Muscle of back (tissue), 11 donors: ENCODE results near the gene DIP2A. TPM values are rescaled to one million over a fixed set of nuclear protein-coding genes. Genes with fewer than 3 reads are reported as not detected.
"Not testable (repeated sequence)": the region's sequence is repeated elsewhere in the genome, so short reads cannot be mapped to it uniquely, and the experiment has no call there.

Experiments used
- DNase-seq, 3 donors: peaks; one replicate each; pipeline versions ENCODE4 v3.0.0 to v3.0.0-alpha.2; 2013
- polyA plus RNA-seq, 10 donors: library from polyadenylated mRNA; unstranded; fragments of 120-200 nt; gene quantifications; one replicate each; pipeline ENCODE4 v1.2.1, GENCODE V29; 2013; ENCODE audit not compliant: insufficient read length in 10 of 10

Gene DIP2A
- polyA plus RNA-seq, 10 donors = 16.0 to 40.4 (median 22.3) TPM

DNA sequence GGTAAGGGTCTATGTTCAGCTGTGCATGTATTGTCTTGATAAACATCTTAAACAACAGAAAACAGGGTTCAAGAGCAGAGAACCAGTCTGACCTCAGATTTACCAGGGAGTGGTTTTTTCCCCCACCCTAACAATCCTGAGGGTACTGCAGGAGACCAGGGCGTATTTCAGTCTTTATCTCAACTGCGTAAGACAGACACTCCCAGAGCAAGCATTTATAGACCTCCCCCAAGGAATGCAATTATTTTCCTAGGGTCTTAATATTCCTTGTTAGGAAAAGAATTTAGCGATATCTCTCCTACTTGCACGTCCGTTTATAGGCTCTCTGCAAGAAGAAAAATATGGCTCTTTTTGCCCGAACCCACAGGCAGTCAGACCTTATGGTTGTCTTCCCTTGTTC lies 9.8 kb upstream of the DIP2A start:
- DNase-seq = not testable (repeated sequence)

DNA sequence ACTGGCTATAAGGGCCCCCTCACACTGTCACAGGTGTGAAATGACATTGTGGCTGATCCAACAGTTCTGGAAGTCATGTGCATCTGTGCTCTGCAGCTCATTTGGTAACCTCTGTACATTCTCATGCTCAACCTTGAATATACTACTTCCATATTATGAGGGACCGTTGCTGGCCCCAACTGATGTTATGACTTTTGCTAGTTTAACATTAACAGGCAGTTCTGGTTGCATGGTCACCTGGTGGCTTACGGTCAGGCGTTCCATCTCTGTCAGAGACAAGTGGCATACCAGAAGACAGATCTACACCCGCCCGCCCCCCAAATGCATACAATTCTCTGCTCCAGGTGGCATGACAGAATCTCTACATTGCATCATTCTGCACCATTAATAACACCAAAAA lies 6.0 kb upstream of the DIP2A start:
- no peak for DNase-seq

DNA sequence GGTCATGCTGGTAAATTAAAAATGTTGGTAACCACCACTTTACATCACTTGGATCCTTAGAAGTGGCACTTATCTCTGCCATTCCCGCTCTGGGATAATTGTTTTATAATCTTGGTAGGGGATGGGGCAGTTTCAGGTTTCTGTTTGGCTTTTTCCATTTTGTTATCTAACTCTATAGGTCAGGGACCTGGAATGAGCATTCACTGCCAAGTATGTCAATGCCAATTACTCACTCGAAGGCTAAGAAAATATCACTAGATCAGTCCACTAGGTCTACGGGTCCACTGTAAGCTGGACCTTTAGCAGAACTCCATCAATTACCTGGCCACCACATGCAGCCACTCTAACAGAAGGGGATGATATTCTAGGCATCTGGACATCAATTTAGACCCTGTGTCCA lies 4.5 kb upstream of the DIP2A start:
- DNase-seq = no peak

DNA sequence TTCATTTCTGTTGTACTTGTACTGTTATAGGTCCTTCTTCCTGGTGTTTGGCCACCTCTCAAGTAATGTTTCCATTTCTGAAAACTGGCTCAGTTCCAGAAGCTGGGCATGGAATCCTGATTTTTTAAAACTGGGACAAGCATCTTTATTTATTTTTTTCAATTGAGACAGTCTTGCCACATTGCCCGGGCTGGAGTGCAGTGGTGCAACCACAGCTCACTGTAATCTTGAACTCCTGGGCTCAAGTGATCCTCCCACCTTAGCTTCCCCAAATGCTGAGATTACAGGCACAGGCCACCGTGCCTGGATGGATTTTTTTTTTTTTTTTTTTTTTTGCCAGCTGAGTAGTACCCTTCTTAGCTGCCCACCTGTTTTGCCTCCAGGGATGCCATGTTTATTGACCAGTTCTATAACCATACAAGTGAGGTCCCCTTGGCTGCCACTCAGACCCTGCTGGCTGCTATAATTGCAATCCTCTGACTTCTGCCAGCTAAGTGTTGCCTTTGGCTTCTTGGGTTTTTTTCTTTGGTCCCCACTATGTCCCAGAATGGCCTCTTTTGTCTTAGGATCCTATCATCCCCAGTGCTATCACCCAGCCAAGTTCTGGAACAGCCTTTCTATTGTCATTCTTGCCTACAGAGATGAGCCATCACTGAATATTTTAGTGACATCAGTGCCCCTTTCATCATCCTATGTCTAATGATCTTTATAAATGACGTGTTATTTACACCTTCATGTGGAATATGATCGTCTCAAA lies 3.9 kb upstream of the DIP2A start:
- DNase-seq = no peak

DNA sequence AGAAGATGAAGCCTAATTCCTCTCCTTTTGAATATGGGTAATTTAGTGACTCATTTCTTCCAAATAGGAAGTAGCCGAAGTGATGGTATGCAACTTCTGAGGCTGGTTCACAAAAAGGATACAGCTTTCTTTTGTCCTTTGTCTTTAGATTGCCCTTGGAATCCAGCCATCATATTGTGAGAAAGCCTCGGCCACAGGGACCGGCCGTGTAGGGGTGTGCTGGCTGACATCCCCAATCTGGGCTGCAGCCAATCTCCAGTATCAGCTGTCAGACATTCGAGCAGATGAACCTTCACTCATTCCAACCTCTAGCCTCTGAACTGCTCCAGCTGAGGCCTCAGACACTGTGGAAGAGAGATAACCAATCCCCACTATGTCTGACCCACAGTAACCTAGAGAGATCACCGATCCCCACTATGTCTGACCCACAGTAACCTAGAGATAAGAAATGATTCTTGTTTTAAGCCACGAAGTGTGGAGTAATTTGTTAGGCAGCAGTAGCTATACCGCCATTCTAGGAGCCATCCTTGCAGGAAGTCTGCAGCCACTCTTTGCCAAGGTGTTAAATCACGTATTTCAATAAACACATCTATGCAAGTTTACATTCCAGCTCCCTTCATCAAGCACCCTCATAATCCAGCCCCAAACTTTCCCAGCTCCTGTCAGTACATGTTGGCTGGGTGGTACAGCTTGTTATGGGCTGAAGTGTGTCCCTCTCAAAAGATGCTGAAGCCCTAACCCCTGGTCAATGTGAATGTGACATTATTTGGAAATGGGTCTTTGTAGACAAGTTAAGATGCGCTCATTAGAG lies 2.9 kb upstream of the DIP2A start:
- peak; percentile 34 to 52 (median 38) for DNase-seq

DNA sequence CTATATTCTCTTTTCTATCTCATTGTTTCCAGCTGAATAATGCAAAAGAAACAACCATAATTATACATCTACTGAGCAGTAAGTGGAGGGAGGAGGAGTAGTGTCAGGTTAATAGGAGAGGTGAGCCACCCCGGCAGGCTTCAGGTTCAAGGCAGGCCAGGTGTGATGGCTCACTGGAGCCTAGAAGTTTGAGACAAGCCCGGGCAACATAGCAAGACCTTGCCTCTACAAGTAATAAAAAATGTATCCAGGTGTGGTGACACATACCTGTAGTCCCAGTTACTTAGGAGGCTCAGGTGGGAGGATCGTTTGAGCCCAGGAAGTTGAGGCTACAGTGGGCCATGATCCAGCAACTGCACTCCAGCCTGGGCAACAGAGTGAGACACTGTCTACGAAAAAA lies 1.9 kb upstream of the DIP2A start:
- no peak for DNase-seq

DNA sequence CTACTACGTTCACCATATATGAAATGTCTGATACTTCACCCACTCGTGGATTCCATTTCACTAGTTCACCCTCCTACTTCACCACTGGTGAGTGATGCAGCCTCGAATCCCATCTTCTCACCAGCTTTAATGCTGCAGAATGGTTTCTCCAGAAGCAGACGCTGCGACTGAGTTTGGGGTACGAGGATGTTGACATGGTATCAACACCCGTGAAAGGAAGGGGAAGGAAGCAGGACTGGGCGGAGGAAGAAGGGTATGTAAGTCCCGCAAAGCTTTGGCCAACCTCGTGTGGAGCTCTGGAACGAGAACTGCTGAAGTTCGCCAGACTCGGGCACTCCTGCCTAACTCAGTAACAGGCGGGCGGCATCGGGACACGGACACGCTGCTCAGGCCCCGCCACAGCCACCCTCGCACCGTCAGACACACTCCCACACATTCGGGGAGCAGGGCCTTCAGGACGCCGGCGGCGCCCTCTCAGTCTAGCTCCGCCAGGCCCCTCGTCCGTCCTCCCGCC lies 833 bp upstream of the DIP2A start:
- peak in 2 of 3 donors; percentile 11 to 34 for DNase-seq

DNA sequence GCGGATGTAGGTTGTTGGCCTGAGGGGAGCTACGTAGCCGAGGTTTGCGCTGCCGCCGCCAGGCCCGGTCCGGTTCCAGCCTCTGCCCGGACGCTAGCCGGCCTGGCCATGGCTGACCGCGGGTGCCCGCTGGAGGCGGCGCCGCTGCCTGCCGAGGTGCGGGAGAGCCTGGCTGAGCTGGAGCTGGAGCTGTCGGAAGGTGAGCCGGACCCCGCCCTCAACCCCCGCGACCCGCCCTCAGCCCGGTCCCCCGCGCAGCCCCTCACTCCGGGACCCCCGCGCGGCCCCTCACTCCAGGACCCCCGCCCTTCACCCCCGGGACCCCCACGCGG lies 299 bp downstream of the DIP2A start:
- DNase-seq = no peak

DNA sequence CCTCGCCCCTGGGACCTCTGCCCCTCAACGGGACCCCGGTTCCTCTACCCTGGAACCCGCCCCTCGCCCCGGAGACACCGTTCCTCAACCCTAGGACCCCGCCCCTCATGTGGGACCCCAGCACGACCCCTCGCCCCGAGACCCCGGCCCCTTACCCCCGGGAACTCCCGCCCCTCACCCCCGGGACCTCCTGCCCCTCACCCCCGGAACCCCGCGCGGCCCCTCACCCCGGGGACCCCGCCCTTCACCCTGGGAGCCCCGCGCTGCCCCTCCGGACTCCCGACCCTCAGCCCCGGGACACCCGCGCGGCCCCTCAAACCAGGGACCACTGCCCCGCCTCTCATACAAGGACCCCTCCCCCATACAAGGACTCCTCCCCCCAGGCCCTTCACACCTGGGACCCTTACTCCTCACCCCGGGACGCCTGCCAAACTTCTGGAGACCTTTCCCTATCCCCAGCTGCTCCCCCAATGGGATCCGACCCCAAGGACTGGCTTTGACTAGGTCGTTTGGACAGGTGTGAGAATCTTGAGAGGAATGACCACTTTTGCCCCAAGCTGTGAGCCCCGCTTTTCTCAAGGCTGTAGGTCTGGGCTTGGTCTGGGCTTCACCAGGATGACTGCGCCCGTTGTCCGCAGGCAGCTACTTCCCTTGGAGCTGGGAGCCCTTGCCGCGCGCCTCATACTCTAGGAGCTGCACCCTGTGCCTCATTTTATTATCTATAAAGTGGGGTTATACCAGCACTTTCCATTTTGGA lies 843 bp downstream of the DIP2A start:
- DNase-seq = peak; percentile 9 to 54 (median 27)

DNA sequence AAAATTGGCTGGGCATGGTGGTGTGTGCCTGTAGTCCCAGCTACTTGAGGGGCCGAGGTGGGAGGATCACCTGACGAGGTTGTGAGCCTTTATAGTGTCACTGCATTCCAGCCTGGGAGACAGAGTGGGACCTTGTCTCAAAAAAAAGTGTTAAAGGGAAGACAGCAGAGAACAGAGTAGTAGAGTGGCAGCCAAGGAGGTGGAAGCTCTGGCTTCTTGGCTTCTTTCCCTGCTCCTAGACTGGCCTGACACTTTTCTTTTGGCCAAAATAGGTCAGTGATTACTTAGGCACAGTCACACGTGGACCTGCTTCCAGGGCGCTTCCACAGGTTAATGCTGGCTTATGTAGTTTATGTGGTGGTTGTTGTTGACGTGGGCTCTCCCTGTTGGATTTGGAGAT lies 3.2 kb downstream of the DIP2A start:
- no peak for DNase-seq

DNA sequence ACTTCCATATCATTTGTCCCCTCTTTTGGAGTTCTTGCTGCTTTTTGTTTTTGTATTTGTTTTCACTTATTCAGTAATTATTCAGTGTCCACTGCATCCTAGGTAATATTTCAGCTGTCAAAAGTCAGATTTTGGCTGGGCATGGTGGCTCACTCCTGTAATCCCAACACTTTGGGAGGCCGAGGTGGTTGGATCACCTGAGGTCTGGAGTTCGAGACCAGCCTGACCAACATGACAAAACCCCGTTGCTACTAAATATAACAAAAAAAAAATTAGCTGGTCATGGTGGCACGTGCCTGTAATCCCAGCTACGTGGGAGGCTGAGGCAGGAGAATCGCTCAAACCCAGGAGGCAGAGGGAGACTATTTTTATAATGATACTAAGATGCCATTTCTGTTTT lies 6.5 kb downstream of the DIP2A start:
- not testable (repeated sequence) for DNase-seq

DNA sequence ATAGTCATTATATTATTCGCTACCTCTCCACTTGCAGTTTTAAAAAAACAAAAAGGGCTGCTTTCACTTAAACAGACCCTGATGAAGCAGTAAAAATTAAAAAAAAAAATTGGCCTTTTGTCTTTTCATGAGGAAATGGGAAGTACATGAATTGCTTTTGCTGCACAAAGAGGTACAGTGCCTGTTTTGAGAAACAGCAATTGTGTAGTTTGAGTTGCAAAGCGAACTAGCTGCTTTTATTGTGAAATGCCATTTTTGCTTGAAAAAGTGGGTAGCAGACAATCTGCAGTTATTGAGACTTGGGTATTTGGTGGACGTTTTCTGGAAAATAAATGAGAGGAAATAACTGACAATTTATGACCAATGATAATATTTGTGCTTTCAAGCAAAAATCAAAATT lies 7.0 kb downstream of the DIP2A start:
- DNase-seq = no peak

DNA sequence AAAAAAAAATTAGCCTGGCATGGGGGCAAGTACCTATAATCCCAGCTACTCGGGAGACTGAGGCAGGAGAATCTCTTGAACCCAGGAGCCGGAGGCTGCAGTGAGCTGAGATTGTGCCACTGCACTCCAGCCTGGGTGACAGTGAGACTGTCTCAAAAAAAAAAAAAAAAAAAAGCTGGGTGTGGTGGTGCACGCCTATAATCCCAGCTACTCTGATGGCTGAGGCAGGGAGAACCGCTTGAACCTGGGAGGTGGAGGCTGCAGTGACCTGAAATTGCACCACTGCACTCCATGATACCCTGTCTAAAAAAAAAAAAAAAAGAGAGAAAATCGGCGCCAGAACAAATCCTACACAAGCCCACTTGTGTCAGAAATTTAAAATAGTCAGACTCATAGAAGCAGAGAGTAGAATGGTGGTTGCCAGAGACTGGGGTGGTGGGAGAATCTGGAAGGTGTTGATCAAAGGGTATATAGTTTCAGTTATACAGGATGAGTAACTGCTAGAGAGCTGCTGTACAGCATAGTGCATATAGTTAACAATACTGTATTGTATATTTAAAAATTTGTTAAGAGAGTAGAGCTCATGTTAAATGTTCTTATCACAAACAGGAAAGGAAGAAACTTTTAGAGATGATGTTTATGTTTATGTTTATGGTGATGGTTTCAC lies 9.6 kb downstream of the DIP2A start:
- no peak for DNase-seq

DNA sequence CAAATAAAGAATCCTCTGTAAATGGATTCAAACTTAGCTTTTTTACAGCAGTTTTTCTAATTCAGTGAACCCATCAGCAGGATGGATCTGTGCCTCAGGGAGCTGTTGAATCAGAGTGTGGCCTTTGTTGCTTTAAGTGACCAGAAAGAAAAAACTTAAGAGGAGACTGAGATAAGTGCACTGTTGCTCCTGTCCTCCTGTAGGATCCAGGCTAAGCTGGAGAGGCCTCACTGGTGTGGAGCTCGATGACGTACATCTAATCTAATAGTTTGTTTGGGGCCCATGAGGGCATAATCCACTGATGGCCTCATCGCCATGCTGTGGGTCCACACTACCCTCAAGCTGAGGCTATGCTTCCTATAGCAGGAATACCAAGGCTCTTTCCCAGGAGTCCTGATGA lies 10.6 kb downstream of the DIP2A start:
- no peak for DNase-seq

DNA sequence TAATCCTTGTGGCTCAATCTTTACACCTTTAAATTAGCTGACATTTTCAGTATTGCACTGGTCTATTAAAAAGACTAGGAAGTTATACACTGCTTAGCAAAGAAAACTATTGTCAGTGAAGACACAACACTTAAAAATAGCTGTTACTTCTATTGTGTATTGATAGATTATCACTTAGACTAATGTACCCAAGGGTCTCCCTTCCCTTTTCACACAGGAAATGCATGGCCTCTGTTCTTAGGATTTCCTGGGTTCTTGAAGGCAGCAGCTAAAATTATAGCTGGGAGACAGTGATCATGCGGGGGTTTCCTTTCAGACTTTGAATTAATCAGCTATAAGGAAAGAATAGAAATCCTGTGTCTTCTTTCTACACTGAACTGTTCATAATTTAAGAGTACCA lies 12.8 kb downstream of the DIP2A start:
- no peak for DNase-seq

DNA sequence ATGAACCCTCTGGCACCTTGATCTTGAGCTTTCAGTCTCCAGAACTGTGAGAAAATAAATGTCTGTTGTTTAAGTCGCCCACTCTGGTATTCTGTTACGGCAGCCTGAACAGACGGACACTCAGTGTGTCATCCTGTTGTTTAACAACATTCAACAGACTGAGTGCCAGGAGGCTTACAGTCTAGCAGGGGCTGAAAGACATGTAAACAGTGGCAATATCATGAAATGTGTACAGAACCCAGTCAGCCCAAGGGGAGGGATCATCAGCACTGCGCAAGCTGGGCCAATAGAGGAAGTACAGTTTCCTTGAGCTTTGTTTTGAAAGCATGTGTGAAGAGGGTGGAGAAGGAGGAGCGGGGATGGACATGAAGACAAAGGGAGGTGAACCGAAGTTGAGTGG lies 13.6 kb downstream of the DIP2A start:
- no peak for DNase-seq

DNA sequence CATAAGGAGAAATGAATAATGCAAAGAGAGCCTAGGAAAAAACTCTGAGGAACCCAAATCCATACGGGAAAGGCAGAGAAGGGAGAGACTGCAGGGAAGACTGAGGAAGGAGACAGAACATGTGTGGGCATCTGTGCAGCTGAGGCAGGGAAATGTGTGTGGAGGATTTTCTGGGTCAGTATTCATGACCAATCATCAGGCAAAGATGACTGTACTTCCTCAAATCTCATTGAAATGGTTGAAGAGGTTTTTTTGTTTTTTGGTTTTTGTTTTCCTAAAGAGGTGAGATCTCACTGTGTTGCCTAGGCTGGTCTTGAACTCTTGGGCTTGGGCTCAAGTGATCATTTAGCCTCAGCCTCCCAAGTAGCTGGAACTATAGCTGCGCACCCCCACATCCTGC lies 15.7 kb downstream of the DIP2A start:
- DNase-seq = no peak

DNA sequence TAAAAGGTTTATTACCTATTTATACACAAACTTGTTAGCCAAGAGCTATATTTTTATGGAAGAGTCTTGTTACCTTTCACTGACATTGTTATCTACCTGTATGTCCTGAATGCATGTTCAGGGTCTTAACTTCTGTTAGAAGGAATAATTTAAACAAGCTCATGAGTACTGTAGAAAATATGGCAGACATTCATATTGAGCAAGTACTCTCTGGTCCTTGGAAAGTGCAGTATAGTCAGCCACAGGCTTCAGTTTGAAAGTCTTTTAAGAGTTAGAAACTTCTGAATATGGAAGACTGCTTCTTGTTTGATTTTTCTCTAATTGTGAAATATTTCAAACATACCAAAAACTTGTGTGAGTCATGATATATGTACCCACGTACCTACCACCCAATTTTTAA lies 16.6 kb downstream of the DIP2A start:
- DNase-seq = no peak

DNA sequence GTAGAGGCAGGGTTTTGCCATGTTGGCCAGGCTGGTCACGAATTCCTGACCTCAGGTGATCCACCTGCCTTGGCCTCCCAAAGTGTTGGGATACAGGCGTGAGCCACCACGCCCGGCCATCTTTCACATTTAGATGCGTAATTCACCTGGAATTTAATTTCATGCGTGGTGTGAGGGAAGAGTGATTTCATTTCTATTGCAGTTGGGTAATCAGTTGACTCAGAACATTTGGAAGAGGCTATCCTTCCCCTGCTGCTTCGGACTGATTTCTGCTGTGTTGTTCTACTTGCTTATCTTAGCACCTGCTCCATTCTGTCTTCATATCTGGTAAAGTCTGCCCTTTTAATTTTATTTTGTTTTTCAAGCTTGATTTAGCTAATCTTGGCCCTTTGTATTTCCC lies 19.1 kb downstream of the DIP2A start:
- DNase-seq = no peak

DNA sequence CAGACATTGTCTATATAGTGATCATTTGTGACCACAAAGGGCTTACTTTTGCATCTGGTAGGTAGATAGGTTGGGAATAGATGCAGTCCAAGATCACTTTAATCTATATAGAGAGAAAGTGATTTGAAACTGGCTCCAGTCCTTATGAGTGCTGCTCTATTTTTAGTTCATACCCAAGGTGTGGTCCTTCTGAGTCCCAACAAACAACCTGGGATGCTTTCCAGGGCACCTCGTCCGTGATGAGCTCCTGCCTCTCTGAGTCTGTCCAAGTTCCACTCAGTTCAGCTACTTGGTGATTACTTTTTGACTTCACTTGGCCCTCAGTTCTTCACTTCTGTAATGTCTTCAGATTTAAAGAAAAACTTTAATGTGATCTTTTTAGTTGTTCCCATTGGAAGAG lies 20.2 kb downstream of the DIP2A start:
- no peak for DNase-seq

DNA sequence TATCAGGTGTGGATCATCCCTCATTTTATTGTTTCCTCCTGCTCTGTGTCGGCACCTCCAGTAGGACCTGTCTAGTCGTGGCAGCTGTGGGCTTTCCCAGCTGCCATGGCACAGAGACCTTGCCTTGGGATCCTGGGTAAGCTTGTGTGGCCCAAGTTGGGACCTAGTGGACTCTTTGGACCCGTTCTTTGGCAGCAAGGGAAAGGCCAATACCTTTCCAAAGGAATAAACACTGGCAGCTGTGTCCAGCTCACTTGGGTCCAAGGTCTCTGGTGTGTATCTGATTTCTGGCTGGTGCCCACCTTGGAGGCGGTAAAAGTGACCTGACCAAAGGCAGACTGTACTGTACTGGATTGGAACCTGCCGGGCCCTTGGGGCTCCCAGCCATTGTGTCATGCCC lies 21.8 kb downstream of the DIP2A start:
- DNase-seq = no peak

DNA sequence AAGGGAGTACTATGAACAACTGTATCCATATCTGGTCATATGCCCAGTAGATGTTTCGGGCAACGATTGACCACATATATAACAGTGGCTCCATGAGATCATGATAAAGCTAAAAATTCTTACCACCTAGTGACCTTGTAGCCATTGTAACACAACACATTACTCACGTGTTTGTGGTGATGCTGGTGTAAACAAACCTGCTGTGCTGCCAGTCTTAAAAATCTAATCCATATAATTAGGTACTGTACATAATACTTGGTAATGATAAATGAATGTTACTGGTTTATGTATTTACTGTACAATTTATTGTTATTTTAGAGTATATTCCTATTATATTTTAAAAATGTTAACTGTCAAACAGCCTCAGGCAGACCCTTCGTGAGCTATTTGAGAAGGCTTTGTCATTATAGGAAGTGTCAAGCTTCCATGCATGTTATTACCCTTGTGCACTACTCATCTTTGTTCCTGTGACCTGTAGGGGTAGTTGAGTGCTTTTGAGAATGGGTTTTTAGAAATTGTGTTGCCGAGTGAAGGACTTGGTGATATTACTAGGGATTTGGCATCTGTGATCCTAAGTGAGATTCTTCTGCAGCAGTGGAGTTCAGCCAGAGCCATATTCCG lies 23.6 kb downstream of the DIP2A start:
- DNase-seq = no peak
